ENCODE measurements around the gene RTP2. TPM values are rescaled to one million over a fixed set of nuclear protein-coding genes. Genes with fewer than 3 reads are reported as not detected.
A peak's percentile ranks its signal among the peaks of the same experiment; 100 is the strongest.

Gene RTP2, protein sequence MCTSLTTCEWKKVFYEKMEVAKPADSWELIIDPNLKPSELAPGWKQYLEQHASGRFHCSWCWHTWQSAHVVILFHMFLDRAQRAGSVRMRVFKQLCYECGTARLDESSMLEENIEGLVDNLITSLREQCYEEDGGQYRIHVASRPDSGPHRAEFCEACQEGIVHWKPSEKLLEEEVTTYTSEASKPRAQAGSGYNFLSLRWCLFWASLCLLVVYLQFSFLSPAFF
- total RNA-seq (2021; ENCODE audit: unreplicated experiment) (not detected), Bru-seq, nascent RNA (percentile 16 among the genes with signal in this experiment), BruChase-seq, experiment 1, labeled RNA remaining after a 6-hour chase (not detected), BruChase-seq, experiment 2, labeled RNA remaining after a 2-hour chase (percentile 8 among the genes with signal in this experiment)
- not detected in 2 replicates for polyA plus RNA-seq (2012)
- long read RNA-seq = 0 reads

DNA sequence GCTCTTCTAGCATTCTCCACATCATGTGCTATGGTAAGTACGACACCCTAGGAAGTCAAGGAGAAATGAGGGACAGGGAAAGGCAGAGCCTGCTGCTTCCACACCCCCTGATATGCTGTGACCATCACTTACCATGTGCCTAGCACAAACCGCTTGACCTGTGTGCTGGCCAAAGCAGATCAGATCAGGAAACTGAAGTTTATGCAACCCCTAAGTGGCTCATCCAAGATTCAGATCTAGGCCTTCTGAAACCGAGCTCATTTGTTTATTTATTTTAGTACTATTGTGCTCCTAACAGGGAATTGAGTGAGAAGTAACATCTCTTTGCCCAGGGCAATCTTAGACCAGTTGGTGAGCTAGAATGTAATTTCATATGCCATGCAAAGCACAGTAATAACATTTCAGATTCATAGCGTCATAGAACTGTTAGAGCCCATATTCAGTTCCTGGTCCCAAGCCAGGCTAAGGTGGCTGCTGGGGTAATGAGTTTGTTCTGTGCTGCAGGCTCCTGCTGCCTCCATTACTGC is at the start of gene RTP2:
Gene RTP2 (minus strand): TSS at position 51 of the 527 bp plus-strand sequence. CDS start 429 bp downstream, outside the sequence.
- POLR2A ChIA-PET = no interaction called here
- H3K4me2 ChIP-seq (ENCODE audit: low read length) = no peak within 1 kb of the TSS
- no peak for TF ChIP-seq FOSL1 (IDR thresholded peaks at IDR 0.05; ENCODE audit: low read depth)
- no peak for TF ChIP-seq JUND (IDR thresholded peaks at IDR 0.05)
- TF ChIP-seq, protein P1, sequence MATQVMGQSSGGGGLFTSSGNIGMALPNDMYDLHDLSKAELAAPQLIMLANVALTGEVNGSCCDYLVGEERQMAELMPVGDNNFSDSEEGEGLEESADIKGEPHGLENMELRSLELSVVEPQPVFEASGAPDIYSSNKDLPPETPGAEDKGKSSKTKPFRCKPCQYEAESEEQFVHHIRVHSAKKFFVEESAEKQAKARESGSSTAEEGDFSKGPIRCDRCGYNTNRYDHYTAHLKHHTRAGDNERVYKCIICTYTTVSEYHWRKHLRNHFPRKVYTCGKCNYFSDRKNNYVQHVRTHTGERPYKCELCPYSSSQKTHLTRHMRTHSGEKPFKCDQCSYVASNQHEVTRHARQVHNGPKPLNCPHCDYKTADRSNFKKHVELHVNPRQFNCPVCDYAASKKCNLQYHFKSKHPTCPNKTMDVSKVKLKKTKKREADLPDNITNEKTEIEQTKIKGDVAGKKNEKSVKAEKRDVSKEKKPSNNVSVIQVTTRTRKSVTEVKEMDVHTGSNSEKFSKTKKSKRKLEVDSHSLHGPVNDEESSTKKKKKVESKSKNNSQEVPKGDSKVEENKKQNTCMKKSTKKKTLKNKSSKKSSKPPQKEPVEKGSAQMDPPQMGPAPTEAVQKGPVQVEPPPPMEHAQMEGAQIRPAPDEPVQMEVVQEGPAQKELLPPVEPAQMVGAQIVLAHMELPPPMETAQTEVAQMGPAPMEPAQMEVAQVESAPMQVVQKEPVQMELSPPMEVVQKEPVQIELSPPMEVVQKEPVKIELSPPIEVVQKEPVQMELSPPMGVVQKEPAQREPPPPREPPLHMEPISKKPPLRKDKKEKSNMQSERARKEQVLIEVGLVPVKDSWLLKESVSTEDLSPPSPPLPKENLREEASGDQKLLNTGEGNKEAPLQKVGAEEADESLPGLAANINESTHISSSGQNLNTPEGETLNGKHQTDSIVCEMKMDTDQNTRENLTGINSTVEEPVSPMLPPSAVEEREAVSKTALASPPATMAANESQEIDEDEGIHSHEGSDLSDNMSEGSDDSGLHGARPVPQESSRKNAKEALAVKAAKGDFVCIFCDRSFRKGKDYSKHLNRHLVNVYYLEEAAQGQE (IDR thresholded peaks at IDR 0.05; ENCODE audit: low read depth) = no peak
- TF ChIP-seq CBX3 (IDR thresholded peaks at IDR 0.05; ENCODE audit: low read depth) = no peak
- TF ChIP-seq SIN3A (IDR thresholded peaks at IDR 0.05; ENCODE audit: low read depth) = no peak
- no peak for TF ChIP-seq ZFX (IDR thresholded peaks at IDR 0.05)
- no peak for TF ChIP-seq POLR2AphosphoS5 (IDR thresholded peaks at IDR 0.05; ENCODE audit: low read depth, low read length)
- TF ChIP-seq, protein P2, sequence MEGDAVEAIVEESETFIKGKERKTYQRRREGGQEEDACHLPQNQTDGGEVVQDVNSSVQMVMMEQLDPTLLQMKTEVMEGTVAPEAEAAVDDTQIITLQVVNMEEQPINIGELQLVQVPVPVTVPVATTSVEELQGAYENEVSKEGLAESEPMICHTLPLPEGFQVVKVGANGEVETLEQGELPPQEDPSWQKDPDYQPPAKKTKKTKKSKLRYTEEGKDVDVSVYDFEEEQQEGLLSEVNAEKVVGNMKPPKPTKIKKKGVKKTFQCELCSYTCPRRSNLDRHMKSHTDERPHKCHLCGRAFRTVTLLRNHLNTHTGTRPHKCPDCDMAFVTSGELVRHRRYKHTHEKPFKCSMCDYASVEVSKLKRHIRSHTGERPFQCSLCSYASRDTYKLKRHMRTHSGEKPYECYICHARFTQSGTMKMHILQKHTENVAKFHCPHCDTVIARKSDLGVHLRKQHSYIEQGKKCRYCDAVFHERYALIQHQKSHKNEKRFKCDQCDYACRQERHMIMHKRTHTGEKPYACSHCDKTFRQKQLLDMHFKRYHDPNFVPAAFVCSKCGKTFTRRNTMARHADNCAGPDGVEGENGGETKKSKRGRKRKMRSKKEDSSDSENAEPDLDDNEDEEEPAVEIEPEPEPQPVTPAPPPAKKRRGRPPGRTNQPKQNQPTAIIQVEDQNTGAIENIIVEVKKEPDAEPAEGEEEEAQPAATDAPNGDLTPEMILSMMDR (IDR thresholded peaks at IDR 0.05 in 2 of 3, conservative IDR thresholded peaks at IDR 0.05 in 1 of 3; ENCODE audit: borderline replicate concordance in 1 of 3, insufficient read depth in 1 of 3, low read depth in 2 of 3, low read length in 2 of 3) = no peak
- TF ChIP-seq, protein P3, sequence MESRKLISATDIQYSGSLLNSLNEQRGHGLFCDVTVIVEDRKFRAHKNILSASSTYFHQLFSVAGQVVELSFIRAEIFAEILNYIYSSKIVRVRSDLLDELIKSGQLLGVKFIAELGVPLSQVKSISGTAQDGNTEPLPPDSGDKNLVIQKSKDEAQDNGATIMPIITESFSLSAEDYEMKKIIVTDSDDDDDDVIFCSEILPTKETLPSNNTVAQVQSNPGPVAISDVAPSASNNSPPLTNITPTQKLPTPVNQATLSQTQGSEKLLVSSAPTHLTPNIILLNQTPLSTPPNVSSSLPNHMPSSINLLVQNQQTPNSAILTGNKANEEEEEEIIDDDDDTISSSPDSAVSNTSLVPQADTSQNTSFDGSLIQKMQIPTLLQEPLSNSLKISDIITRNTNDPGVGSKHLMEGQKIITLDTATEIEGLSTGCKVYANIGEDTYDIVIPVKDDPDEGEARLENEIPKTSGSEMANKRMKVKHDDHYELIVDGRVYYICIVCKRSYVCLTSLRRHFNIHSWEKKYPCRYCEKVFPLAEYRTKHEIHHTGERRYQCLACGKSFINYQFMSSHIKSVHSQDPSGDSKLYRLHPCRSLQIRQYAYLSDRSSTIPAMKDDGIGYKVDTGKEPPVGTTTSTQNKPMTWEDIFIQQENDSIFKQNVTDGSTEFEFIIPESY (IDR thresholded peaks at IDR 0.05; ENCODE audit: extremely low read depth, insufficient replicate concordance, low read length) = no peak
- TF ChIP-seq SRF (IDR thresholded peaks at IDR 0.05; ENCODE audit: low read depth) = no peak
- TF ChIP-seq TCF7L2 (IDR thresholded peaks at IDR 0.05; ENCODE audit: borderline replicate concordance, extremely low read depth, insufficient read depth, insufficient read length) = no peak
- no peak for TF ChIP-seq SP1 (IDR thresholded peaks at IDR 0.05; ENCODE audit: low read depth)
- no peak for TF ChIP-seq RAD21 (IDR thresholded peaks at IDR 0.05; ENCODE audit: low read depth)
- no peak for TF ChIP-seq EZH2 (IDR thresholded peaks at IDR 0.05)
- TF ChIP-seq CEBPB (IDR thresholded peaks at IDR 0.05; ENCODE audit: low read depth) = no peak
- no peak for TF ChIP-seq ZNF274 (IDR thresholded peaks at IDR 0.05; ENCODE audit: low read depth, low read length)
- TF ChIP-seq POLR2A (IDR thresholded peaks at IDR 0.05; ENCODE audit: borderline replicate concordance, extremely low read depth, insufficient read depth, insufficient read length) = no peak
- TF ChIP-seq, protein P4, sequence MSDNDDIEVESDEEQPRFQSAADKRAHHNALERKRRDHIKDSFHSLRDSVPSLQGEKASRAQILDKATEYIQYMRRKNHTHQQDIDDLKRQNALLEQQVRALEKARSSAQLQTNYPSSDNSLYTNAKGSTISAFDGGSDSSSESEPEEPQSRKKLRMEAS (IDR thresholded peaks at IDR 0.05) = no peak
- no peak for TF ChIP-seq ELF1 (IDR thresholded peaks at IDR 0.05; ENCODE audit: borderline replicate concordance, low read depth)
- no peak for TF ChIP-seq EGR1 (IDR thresholded peaks at IDR 0.05; ENCODE audit: low read depth)
- H3K27me3 ChIP-seq (ENCODE audit: insufficient read depth, low read length) = 0 out of 2 replicates have a peak, but pooled peaks cover 2% of the 10 kb centered on the region
- H3K9me3 ChIP-seq (ENCODE audit: control insufficient read depth in 1 of 2, insufficient read depth in 1 of 2, low read depth in 1 of 2, low read length in 2 of 2) = no peaks in the 10 kb centered on the region
- H3K79me2 ChIP-seq (ENCODE audit: insufficient read depth, low read length) = no peaks in the 10 kb centered on the region
- no peaks in the 10 kb centered on the region for H3K9me2 ChIP-seq (ENCODE audit: insufficient read depth)
- H3K27ac ChIP-seq (ENCODE audit: low read depth, low read length) = no peak within 1 kb of the TSS
- intact Hi-C loops (cut with micrococcal nuclease) = no loop called here
- H3K4me1 ChIP-seq (ENCODE audit: control insufficient read depth in 1 of 2, insufficient read depth in 2 of 2, low read length in 2 of 2) = peaks cover 0 to 5% of the 10 kb centered on the region in 2 experiments; a peak in 2 of 4 replicates
- BruUV-seq (replicated peaks) = no TSS peak
- no peak within 1 kb of the TSS for H3K4me3 ChIP-seq (replicated peaks in 1 of 2; ENCODE audit: low read depth in 1 of 2, low read length in 2 of 2)
- no peaks in the 10 kb centered on the region for H4K20me1 ChIP-seq (ENCODE audit: insufficient read depth)
- H3K36me3 ChIP-seq (ENCODE audit: control insufficient read depth in 1 of 2, insufficient read depth in 2 of 2, low read length in 2 of 2) = no peaks in the 10 kb centered on the region
- CTCF ChIA-PET = interaction anchor here (1.5 kb wide), 1 partner anchor 10 kb away, joined by 3 read pairs; no protein-coding TSS in a partner anchor
- H3K9ac ChIP-seq (ENCODE audit: low read length) = no peak within 1 kb of the TSS
- DNase-seq (ENCODE audit: low read depth, low spot score) = no peak
- RAD21 ChIA-PET (ENCODE audit: low non-redundant PET in 1 of 2, low total read pairs in 2 of 2, uncharacterized antibody in 2 of 2, unreplicated experiment in 2 of 2) = no interaction called here
- no peak within 1 kb of the TSS for H2AFZ ChIP-seq (ENCODE audit: low read depth, low read length, poor library complexity, severe bottlenecking)
- no peak for ATAC-seq
